A549 (cell line): Measurements from ENCODE around the gene ZNF219.

Experiments
- BHLHE40 ChIP-seq: IDR thresholded peaks from 2 replicates; pipeline ENCODE4 v1.6.1; 2012; ENCODE audit warnings: low read depth, low read length, inconsistent platforms
- CEBPB ChIP-seq, 2 experiments: fragments of >200 bp in 1 of 2; sonication (Bioruptor Twin) in 1 of 2; formaldehyde crosslinking in 1 of 2; IDR thresholded peaks; 2 replicates each; pipeline ENCODE4 v1.6.1; 2012 to 2016
- ELK1 ChIP-seq: fragments of 150-350 bp; IDR thresholded peaks from 2 replicates; pipeline ENCODE4 v1.6.1; 2014; ENCODE audit warnings: low read depth, mild to moderate bottlenecking, low read length
- EP300 ChIP-seq, 2 experiments: fragments of >200 bp; sonication (Bioruptor Twin); formaldehyde crosslinking; IDR thresholded peaks; 2 replicates in 1 of 2; 3 replicates in 1 of 2; pipeline ENCODE4 v1.6.1; 2016 to 2017
- FOSL2 ChIP-seq, 2 experiments: fragments of 450-650 bp in 1 of 2; fragments of >200 bp in 1 of 2; sonication (Bioruptor Twin) in 1 of 2; formaldehyde crosslinking; IDR thresholded peaks; 2 replicates each; pipeline versions ENCODE4 v1.5.0 to v1.6.1; 2016 to 2020; ENCODE audit warnings: mild to moderate bottlenecking in 1 of 2, moderate library complexity in 1 of 2
- MAFK ChIP-seq: fragments of 450-650 bp; IDR thresholded peaks from 2 replicates; pipeline ENCODE4 v1.6.1; 2014; ENCODE audit not compliant: partially characterized antibody
- NFE2L2 ChIP-seq: fragments of 150-350 bp; conservative IDR thresholded peaks from 2 replicates; pipeline ENCODE4 v1.6.1; 2014; ENCODE audit warnings: low read length
- POLR2A ChIP-seq: IDR thresholded peaks from 2 replicates; pipeline ENCODE4 v1.6.1; 2012; ENCODE audit warnings: mild to moderate bottlenecking, low read length
- POLR2AphosphoS2 ChIP-seq: conservative IDR thresholded peaks from 2 replicates; pipeline ENCODE4 v1.6.1; 2012; ENCODE audit warnings: low read length, improper control_type of control experiment, inconsistent platforms
- RAD21 ChIP-seq, 2 experiments: fragments of >200 bp in 1 of 2; sonication (Bioruptor Twin) in 1 of 2; formaldehyde crosslinking in 1 of 2; IDR thresholded peaks in 1 of 2; conservative IDR thresholded peaks in 1 of 2; 2 replicates in 1 of 2; 3 replicates in 1 of 2; pipeline ENCODE4 v1.6.1; 2012 to 2018; ENCODE audit warnings: inconsistent platforms in 1 of 2
- REST ChIP-seq: fragments of 200-600 bp; sonication (generic); IDR thresholded peaks from 2 replicates; pipeline ENCODE4 v1.6.1; 2016; ENCODE audit warnings: antibody characterized with exemption, mild to moderate bottlenecking, moderate library complexity
- SREBF2 ChIP-seq: fragments of 450-650 bp; IDR thresholded peaks from 2 replicates; pipeline ENCODE4 v1.6.1; 2014; ENCODE audit warnings: mild to moderate bottlenecking, moderate library complexity
- USF2 ChIP-seq: fragments of 450-650 bp; IDR thresholded peaks from 2 replicates; pipeline ENCODE4 v1.6.1; 2014; ENCODE audit warnings: antibody characterized with exemption
- TF ChIP-seq, protein P1 (sequence below): fragments of >200 bp; sonication (Bioruptor Twin); formaldehyde crosslinking; IDR thresholded peaks from 3 replicates; pipeline ENCODE4 v1.5.1; 2016

GRCh38 chr14:21120686-21121085 is 22.2 kb upstream of the ZNF219 start:
- TF ChIP-seq REST (no peak), USF2 (no peak), POLR2A (no peak), EP300 (IDR thresholded peaks at IDR 0.05) (no peak), FOSL2 (IDR thresholded peaks at IDR 0.05) (no peak), FOSL2 (CRISPR knock-in tag; IDR thresholded peaks at IDR 0.05) (no peak), BHLHE40 (no peak), ELK1 (no peak), NFE2L2 (no peak), CEBPB (IDR thresholded peaks at IDR 0.05) (no peak), SREBF2 (no peak), POLR2AphosphoS2 (no peak), RAD21 (conservative IDR thresholded peaks at IDR 0.05 in 1 of 2, IDR thresholded peaks at IDR 0.05 in 1 of 2) (no peak), MAFK (no peak)
- TF ChIP-seq, protein P1, sequence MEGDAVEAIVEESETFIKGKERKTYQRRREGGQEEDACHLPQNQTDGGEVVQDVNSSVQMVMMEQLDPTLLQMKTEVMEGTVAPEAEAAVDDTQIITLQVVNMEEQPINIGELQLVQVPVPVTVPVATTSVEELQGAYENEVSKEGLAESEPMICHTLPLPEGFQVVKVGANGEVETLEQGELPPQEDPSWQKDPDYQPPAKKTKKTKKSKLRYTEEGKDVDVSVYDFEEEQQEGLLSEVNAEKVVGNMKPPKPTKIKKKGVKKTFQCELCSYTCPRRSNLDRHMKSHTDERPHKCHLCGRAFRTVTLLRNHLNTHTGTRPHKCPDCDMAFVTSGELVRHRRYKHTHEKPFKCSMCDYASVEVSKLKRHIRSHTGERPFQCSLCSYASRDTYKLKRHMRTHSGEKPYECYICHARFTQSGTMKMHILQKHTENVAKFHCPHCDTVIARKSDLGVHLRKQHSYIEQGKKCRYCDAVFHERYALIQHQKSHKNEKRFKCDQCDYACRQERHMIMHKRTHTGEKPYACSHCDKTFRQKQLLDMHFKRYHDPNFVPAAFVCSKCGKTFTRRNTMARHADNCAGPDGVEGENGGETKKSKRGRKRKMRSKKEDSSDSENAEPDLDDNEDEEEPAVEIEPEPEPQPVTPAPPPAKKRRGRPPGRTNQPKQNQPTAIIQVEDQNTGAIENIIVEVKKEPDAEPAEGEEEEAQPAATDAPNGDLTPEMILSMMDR: no peak
